CD14-positive monocyte (primary cell): ENCODE data around the gene TUBA1A. TPM values are rescaled to one million over a fixed set of nuclear protein-coding genes. Genes with fewer than 3 reads are reported as not detected.

Experiments used
- DNase-seq, 3 donors: peaks; one replicate each; pipeline ENCODE4 v3.0.0-alpha.2; 2011 to 2022
- H2AFZ ChIP-seq: 2 replicates; pipeline ENCODE4 v1.6.0; 2012; ENCODE audit warnings: mild to moderate bottlenecking, low read depth, low read length, inconsistent platforms; ENCODE audit not compliant: insufficient read depth, poor library complexity, severe bottlenecking
- H3K27ac ChIP-seq, 2 donors: 1 replicate in 1 of 2; 2 replicates in 1 of 2; pipeline ENCODE4 v1.5.1; 2012 to 2013; ENCODE audit warnings: low read length in 2 of 2, control low read depth in 1 of 2, inconsistent platforms in 1 of 2, low read depth in 1 of 2, mild to moderate bottlenecking in 1 of 2
- H3K27me3 ChIP-seq, 2 donors: one replicate each; pipeline versions ENCODE4 v1.6.0 to v1.6.1; 2011 to 2013; ENCODE audit warnings: low read length in 2 of 2; ENCODE audit not compliant: control insufficient read depth in 2 of 2, insufficient read depth in 2 of 2
- H3K36me3 ChIP-seq, 2 donors: replicated peaks in 1 of 2; 1 replicate in 1 of 2; 2 replicates in 1 of 2; pipeline versions ENCODE4 v1.5.1 to v1.6.1; 2012 to 2013; ENCODE audit warnings: low read length in 2 of 2, control low read depth in 1 of 2, inconsistent platforms in 1 of 2, mild to moderate bottlenecking in 1 of 2; ENCODE audit not compliant: insufficient read depth in 2 of 2, control insufficient read depth in 1 of 2
- H3K4me1 ChIP-seq, 2 donors: 1 replicate in 1 of 2; 2 replicates in 1 of 2; pipeline versions ENCODE4 v1.5.1 to v1.6.1; 2012 to 2013; ENCODE audit warnings: low read length in 2 of 2, control low read depth in 1 of 2, inconsistent platforms in 1 of 2, mild to moderate bottlenecking in 1 of 2, moderate library complexity in 1 of 2; ENCODE audit not compliant: insufficient read depth in 2 of 2, control insufficient read depth in 1 of 2
- H3K4me2 ChIP-seq: replicated peaks from 2 replicates; pipeline ENCODE3; 2012; ENCODE audit warnings: low read length, moderate library complexity, mild to moderate bottlenecking; ENCODE audit not compliant: poor library complexity, severe bottlenecking; ENCODE audit errors: extremely low read depth
- H3K4me3 ChIP-seq, 3 experiments: fragments of 200-600 bp in 1 of 3; sonication (generic) in 1 of 3; replicated peaks in 1 of 3; 1 replicate in 2 of 3; 2 replicates in 1 of 3; pipeline ENCODE4 v1.5.1; 2011 to 2013; ENCODE audit warnings: low read length in 3 of 3, mild to moderate bottlenecking in 3 of 3, control low read depth in 2 of 3, low read depth in 2 of 3, inconsistent platforms in 1 of 3, moderate library complexity in 1 of 3
- H3K79me2 ChIP-seq: 2 replicates; pipeline ENCODE4 v1.6.0; 2012; ENCODE audit warnings: mild to moderate bottlenecking, control low read depth, inconsistent platforms, low read length, moderate library complexity; ENCODE audit not compliant: insufficient read depth
- H3K9ac ChIP-seq: 2 replicates; pipeline ENCODE4 v1.6.0; 2017; ENCODE audit warnings: low read length, mild to moderate bottlenecking; ENCODE audit not compliant: insufficient read depth, poor library complexity, severe bottlenecking
- H3K9me3 ChIP-seq, 2 donors: replicated peaks in 1 of 2; 1 replicate in 1 of 2; 2 replicates in 1 of 2; pipeline versions ENCODE4 v1.5.1 to v1.6.1; 2012 to 2013; ENCODE audit warnings: low read length in 2 of 2, control low read depth in 1 of 2; ENCODE audit not compliant: control insufficient read depth in 1 of 2, insufficient read depth in 1 of 2
- H4K20me1 ChIP-seq: 2 replicates; pipeline ENCODE4 v1.6.0; 2012; ENCODE audit warnings: mild to moderate bottlenecking, low read length, control low read depth, moderate library complexity; ENCODE audit not compliant: insufficient read depth
- H3K27ac Mint-ChIP-seq, 7 donors: one replicate each; pipeline ENCODE4 v1.8.0; 2020; ENCODE audit warnings: mild to moderate bottlenecking in 7 of 7, mixed read lengths in 7 of 7, moderate library complexity in 6 of 7, inconsistent platforms in 2 of 7
- H3K27me3 Mint-ChIP-seq, 3 donors: one replicate each; pipeline ENCODE4 v1.8.0; 2021 to 2022; ENCODE audit warnings: low read depth in 3 of 3, mild to moderate bottlenecking in 3 of 3, mixed read lengths in 3 of 3, moderate library complexity in 3 of 3, inconsistent platforms in 1 of 3
- H3K36me3 Mint-ChIP-seq, 2 donors: one replicate each; pipeline ENCODE4 v1.8.0; 2020; ENCODE audit warnings: mixed read lengths in 2 of 2, inconsistent platforms in 1 of 2, mild to moderate bottlenecking in 1 of 2
- H3K4me1 Mint-ChIP-seq: one replicate; pipeline ENCODE4 v1.8.0; 2020; ENCODE audit warnings: mild to moderate bottlenecking, mixed read lengths
- H3K4me3 Mint-ChIP-seq, 2 donors: one replicate each; pipeline ENCODE4 v1.8.0; 2020; ENCODE audit warnings: mild to moderate bottlenecking in 2 of 2, mixed read lengths in 2 of 2, moderate library complexity in 1 of 2
- H3K9me3 Mint-ChIP-seq, 7 donors: one replicate each; pipeline ENCODE4 v1.8.0; 2020 to 2022; ENCODE audit warnings: mixed read lengths in 7 of 7, mild to moderate bottlenecking in 6 of 7, moderate library complexity in 6 of 7, inconsistent platforms in 2 of 7
- WGBS: methylation state at CpG from one replicate; pipeline ENCODE4 v1.1.5; 2013; ENCODE audit warnings: missing lambda C conversion rate; ENCODE audit not compliant: insufficient coverage; 5-methylcytosine and 5-hydroxymethylcytosine counted together
- intact Hi-C, 2 donors: fragments of 100-400 bp; cut with micrococcal nuclease; formaldehyde crosslinking; loops; one replicate each; pipeline versions ENCODE4 v1.15.0 to v1.15.1; 2023
- polyA plus RNA-seq, 3 donors: library from polyadenylated mRNA; depleted of rRNA in 1 of 3; unstranded in 2 of 3; stranded (reverse) in 1 of 3; fragments of 300-500 nt in 2 of 3; fragments of >200 nt in 1 of 3; fragmentation: Illumina TruSeq in 2 of 3; gene quantifications; 1 replicate in 2 of 3; 2 replicates in 1 of 3; pipeline ENCODE4 v1.2.3, GENCODE V29; 2012 to 2021
- TF ChIP-seq, protein P1 (sequence below): fragments of 200-600 bp; IDR thresholded peaks from one replicate; pipeline ENCODE4 v1.8.0; 2022; ENCODE audit warnings: antibody characterized with exemption, mild to moderate bottlenecking

Gene TUBA1A
- polyA plus RNA-seq, 3 donors = 859 to 1,779 (median 946) TPM

DNA sequence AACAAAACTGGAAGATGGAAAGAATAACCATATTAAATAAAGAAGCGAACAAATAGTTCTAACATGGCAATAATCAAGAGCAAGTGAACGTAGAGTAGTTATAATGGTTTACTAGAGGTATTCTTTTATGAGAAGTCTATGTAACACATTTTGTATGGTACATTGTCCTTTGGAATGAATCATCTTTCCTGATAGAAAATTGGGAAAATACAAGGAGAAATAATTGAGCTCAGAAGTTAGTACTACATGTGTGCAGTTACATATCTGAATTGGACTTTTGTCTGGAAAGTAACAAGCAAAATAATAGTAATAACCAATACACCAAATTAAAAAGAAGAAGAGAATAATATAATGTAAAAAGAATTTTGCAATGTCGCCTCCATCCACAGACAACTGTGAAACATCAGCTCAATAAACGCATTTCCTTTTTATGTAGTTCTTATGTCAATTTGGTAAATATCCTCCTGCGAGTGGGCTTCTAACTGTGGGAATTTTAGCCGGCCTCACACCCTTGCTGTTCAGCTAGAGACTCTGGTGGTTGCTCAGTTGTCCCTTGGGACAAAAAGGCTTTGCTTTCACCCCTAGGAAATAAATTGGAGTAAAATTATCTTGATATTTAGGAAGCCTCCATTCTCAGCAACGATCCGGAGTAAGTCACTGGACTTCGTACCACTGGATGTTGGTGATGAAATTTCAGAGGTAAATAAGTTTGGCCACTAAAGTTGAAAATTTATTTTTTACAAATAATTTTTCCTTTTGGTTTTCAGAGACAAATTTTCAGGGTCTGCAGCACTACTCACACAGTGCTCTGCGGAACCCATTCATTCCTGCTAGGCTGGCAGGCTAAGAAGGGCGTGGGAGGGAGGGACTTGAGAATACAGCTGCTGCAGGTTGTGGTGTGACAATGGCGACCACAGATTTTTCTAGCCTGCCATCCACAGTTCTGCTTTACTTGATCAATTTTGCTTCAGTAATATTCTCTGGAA, 1.1 kb upstream of the TUBA1A start:
- WGBS = 100% methylated on average over 1 of the region's 12 CpGs
- Histone ChIP-seq H3K4me1 (peaks cover 23 to 33% of the 10 kb centered on the region in 2 donors), H3K27me3 (no peaks in the 10 kb centered on the region), H3K9me3 (no peaks in the 10 kb centered on the region), H3K4me3 (peak overlapping the region in 2 of 3 experiments; percentile 72 to 99), H4K20me1 (peaks cover 36% of the 10 kb centered on the region), H3K9ac (no peak overlapping the region), H3K79me2 (peaks cover 34% of the 10 kb centered on the region), H3K27ac (peak overlapping the region in 1 of 2 donors; percentile 85), H2AFZ (peak overlapping the region; percentile 75), H3K36me3 (peaks cover 20 to 24% of the 10 kb centered on the region in 2 donors), H3K4me2 (peak overlapping the region; percentile 92)
- TF ChIP-seq, protein P1, sequence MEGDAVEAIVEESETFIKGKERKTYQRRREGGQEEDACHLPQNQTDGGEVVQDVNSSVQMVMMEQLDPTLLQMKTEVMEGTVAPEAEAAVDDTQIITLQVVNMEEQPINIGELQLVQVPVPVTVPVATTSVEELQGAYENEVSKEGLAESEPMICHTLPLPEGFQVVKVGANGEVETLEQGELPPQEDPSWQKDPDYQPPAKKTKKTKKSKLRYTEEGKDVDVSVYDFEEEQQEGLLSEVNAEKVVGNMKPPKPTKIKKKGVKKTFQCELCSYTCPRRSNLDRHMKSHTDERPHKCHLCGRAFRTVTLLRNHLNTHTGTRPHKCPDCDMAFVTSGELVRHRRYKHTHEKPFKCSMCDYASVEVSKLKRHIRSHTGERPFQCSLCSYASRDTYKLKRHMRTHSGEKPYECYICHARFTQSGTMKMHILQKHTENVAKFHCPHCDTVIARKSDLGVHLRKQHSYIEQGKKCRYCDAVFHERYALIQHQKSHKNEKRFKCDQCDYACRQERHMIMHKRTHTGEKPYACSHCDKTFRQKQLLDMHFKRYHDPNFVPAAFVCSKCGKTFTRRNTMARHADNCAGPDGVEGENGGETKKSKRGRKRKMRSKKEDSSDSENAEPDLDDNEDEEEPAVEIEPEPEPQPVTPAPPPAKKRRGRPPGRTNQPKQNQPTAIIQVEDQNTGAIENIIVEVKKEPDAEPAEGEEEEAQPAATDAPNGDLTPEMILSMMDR = no peak
- H3K27ac Mint-ChIP-seq = peak overlapping the region; percentile 73 to 99 (median 88)
- H3K9me3 Mint-ChIP-seq = no peaks in the 10 kb centered on the region
- intact Hi-C loops = loop anchor here (2.0 to 5.0 kb wide), 3 partner anchors 42 to 58 kb away; partner anchors contain the start of gene TUBA1B (in 1 of the 2)
- H3K4me3 Mint-ChIP-seq = peak overlapping the region; percentile 96 to 97
- DNase-seq = no peak
- peaks cover 2 to 3% (median 2%) of the 10 kb centered on the region in 3 donors for H3K27me3 Mint-ChIP-seq
- peaks cover 28% of the 10 kb centered on the region for H3K4me1 Mint-ChIP-seq
- H3K36me3 Mint-ChIP-seq = peaks cover 26 to 36% of the 10 kb centered on the region in 2 donors

DNA sequence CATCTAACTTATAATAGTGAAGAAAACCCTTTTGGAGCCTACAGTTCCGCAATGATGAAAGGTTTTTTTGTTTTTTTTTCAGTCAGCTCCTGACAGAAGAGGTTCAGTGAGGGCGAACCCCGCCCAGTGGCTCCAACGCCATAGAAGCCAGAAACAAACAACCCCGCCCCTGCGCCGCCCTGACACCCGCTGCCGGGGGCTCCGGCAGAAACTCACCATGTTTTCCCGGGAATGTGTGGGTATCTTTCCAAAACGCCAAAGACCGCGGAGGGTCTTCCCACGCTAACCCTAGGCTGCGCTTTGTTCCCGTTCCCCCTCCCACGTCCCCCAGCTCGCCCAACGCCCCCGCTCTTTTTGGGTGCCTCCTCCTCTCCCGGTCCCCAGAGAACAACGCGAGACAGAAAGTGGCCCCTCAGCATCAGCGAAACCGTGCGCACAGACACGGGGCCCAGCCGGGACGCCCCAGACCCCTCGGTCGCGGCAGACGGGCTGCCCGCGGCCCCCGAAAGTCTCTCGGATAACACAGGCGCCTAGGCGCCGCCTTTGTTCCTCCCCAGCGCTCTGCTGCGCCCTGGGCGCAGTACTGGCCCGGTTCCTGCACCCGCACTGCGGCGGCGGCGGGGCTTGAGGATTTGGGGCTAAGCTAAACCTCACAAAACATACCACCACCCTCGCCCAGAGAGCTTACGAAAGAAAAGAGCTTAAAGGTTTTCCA, 522 bp downstream of the TUBA1A start:
- Mint-ChIP-seq H3K4me3 (peak overlapping the region; percentile 96 to 97), H3K36me3 (peaks cover 35 to 52% of the 10 kb centered on the region in 2 donors), H3K27me3 (peaks cover 2 to 3% (median 2%) of the 10 kb centered on the region in 3 donors), H3K4me1 (peaks cover 31% of the 10 kb centered on the region), H3K27ac (peak overlapping the region; percentile 94 to 99 (median 97)), H3K9me3 (no peaks in the 10 kb centered on the region)
- H3K9ac ChIP-seq = peak overlapping the region; percentile 87
- peak overlapping the region; percentile 57 to 99 (median 72) for H3K4me3 ChIP-seq
- H3K36me3 ChIP-seq = peaks cover 23 to 37% of the 10 kb centered on the region in 2 donors
- no peaks in the 10 kb centered on the region for H3K27me3 ChIP-seq
- TF ChIP-seq, protein P1 = no peak
- peaks cover 21 to 31% of the 10 kb centered on the region in 2 donors for H3K4me1 ChIP-seq
- peak; percentile 46 to 63 (median 63) for DNase-seq
- peak overlapping the region; percentile 85 for H3K27ac ChIP-seq
- peak overlapping the region; percentile 92 for H3K4me2 ChIP-seq
- H4K20me1 ChIP-seq = peaks cover 51% of the 10 kb centered on the region
- intact Hi-C loops = loop anchor here (2.0 to 5.0 kb wide), 3 partner anchors 44 to 56 kb away; partner anchors contain the start of gene TUBA1B (in 1 of the 2)
- peaks cover 34% of the 10 kb centered on the region for H3K79me2 ChIP-seq
- H3K9me3 ChIP-seq = no peaks in the 10 kb centered on the region
- H2AFZ ChIP-seq = peak overlapping the region; percentile 75
- 0% methylated on average over 45 of the region's 52 CpGs for WGBS
